K562 treated with DMSO at 1 percent for 48 hours (cell line): ENCODE data around the gene IRX1. TPM values are rescaled to one million over a fixed set of nuclear protein-coding genes. Genes with fewer than 3 reads are reported as not detected.

ENCODE experiments used
- total RNA-seq: library from RNA; unstranded; fragments of 300-600 nt; gene quantifications from 2 replicates; pipeline ENCODE4 v1.2.3, GENCODE V29; 2022; ENCODE audit warnings: low replicate concordance; ENCODE audit errors: extremely low read depth

IRX1 gene
- total RNA-seq: not detected in 2 replicates

DNA sequence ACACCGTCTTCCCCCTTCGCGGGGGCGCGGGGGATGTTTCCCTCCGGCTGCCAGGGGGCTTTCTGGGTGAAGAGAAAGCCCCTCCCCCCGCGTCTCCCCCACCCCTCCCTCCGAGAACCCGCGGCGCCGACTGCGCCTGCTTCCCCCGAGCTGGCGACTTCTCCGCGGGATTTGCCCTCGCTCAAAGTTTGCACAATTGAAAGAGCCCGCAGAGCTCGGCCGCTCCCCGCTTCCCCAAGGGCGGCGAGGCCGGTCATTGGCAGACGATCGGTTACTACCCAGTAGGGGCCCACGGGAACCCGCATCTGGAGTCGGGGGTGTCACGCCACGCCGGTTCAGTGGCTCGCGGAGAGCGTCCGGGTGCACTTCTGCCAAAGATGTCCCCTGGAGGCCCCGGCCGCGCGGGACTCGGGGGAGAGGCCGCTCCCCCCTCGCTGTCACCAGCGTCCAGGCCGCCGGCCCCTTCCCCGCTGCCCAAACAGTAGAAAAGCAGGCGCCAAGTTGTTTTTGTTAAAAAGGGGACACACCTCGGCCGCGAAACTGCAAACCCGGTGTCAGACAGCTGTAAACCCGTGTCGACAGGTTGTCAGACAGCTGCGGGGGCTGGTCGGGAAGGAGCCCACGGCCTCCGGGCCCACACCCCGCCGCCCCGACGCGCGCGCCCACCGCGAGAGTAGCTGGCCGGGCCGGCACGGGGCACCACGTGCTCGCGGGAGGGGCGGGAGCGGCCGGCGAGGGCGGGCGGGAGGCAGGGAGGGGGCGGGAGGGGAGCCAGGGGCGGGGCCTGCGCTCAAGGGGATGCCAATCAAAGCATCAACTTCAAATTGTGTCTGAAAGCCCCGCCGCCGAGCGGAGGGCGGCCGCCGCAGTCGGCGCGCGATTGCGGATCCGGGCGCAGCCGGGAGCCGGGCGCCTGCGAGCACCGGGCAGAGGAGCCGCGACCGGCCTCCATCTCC, at the start of gene IRX1:
Gene IRX1, plus strand, starts transcription at position 827 of the 956 bp plus-strand sequence. CDS start 274 bp downstream, outside the sequence.

